Measurements from ENCODE around the gene FER. TPM values are rescaled to one million over a fixed set of nuclear protein-coding genes. Genes with fewer than 3 reads are reported as not detected.

The FER gene
- total RNA-seq, 1 experiment from 2014 or later, result 22.1 TPM

- Histone ChIP-seq H3K27me3 (ENCODE audit: control insufficient read depth, insufficient read depth, low read length) (no peaks in the 10 kb centered on the region), H3K4me1 (ENCODE audit: control insufficient read depth, insufficient read depth, low read length) (no peaks in the 10 kb centered on the region), H3K4me3 (ENCODE audit: low read depth in 2 of 2, low read length in 2 of 2) (no peak overlapping the region), H3K27ac (ENCODE audit: low read length) (no peak overlapping the region), H3K36me3 (ENCODE audit: control insufficient read depth, insufficient read depth, low read length) (no peaks in the 10 kb centered on the region), H3K9me3 (ENCODE audit: control insufficient read depth, insufficient read depth, low read depth, low read length) (no peaks in the 10 kb centered on the region)
- TF ChIP-seq REST (IDR thresholded peaks at IDR 0.05; ENCODE audit: insufficient read depth in 1 of 2, low read depth in 2 of 2, low read length in 1 of 2) (no peak), TCF7L2 (IDR thresholded peaks at IDR 0.05; ENCODE audit: low read depth, low read length) (no peak), POLR2AphosphoS5 (IDR thresholded peaks at IDR 0.05; ENCODE audit: low read depth, low read length) (no peak), SIN3A (IDR thresholded peaks at IDR 0.05; ENCODE audit: borderline replicate concordance, insufficient read depth, low read depth, low read length) (no peak)
- TF ChIP-seq, protein P1, sequence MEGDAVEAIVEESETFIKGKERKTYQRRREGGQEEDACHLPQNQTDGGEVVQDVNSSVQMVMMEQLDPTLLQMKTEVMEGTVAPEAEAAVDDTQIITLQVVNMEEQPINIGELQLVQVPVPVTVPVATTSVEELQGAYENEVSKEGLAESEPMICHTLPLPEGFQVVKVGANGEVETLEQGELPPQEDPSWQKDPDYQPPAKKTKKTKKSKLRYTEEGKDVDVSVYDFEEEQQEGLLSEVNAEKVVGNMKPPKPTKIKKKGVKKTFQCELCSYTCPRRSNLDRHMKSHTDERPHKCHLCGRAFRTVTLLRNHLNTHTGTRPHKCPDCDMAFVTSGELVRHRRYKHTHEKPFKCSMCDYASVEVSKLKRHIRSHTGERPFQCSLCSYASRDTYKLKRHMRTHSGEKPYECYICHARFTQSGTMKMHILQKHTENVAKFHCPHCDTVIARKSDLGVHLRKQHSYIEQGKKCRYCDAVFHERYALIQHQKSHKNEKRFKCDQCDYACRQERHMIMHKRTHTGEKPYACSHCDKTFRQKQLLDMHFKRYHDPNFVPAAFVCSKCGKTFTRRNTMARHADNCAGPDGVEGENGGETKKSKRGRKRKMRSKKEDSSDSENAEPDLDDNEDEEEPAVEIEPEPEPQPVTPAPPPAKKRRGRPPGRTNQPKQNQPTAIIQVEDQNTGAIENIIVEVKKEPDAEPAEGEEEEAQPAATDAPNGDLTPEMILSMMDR (IDR thresholded peaks at IDR 0.05), result no peak
- BruUV-seq (replicated peaks), result no TSS peak
- in situ Hi-C loops (cut with HindIII; ENCODE audit: low pct_unique_long_range_greater_than_20kb, low sequenced_read_pairs) (no loop called here), intact Hi-C loops (cut with micrococcal nuclease; ENCODE audit: unreplicated experiment) (no loop called here)
- ATAC-seq, result no peak
- no peak for DNase-seq (ENCODE audit: low read depth, low spot score)
- ChIA-PET CTCF (no interaction called here), POLR2A (no interaction called here)
Observed at GRCh38 chr5:109062664-109063063, 315.0 kb downstream of the FER start.

DNA sequence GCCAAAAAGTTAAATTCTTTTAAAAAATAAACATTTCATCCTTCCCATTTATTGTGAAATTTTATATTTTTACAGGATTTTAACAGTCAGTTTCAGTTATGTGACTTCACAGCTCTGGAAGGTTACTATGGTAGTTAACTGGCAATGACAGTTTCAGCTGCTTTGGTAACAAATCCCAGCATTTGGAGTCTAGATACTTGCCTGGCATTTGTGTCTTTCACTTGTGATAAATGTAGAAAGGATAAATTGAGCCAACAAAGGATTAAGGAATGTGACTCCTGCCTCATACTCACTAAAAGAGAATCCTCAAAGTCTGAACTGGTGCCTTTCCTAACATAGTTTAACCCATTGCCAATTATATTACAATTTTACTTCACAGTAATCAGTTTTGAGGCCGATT, 315.5 kb downstream of the FER start:
- ATAC-seq (no peak), DNase-seq (ENCODE audit: low read depth, low spot score) (no peak)
- no peaks in the 10 kb centered on the region for H3K4me1 ChIP-seq (ENCODE audit: control insufficient read depth, insufficient read depth, low read length)
- no peak for TF ChIP-seq POLR2AphosphoS5 (IDR thresholded peaks at IDR 0.05; ENCODE audit: low read depth, low read length)
- TF ChIP-seq REST (IDR thresholded peaks at IDR 0.05; ENCODE audit: insufficient read depth in 1 of 2, low read depth in 2 of 2, low read length in 1 of 2), result no peak
- TF ChIP-seq TCF7L2 (IDR thresholded peaks at IDR 0.05; ENCODE audit: low read depth, low read length), result no peak
- TF ChIP-seq, protein P1 (IDR thresholded peaks at IDR 0.05), result no peak
- TF ChIP-seq SIN3A (IDR thresholded peaks at IDR 0.05; ENCODE audit: borderline replicate concordance, insufficient read depth, low read depth, low read length), result no peak
- H3K36me3 ChIP-seq (ENCODE audit: control insufficient read depth, insufficient read depth, low read length), result no peaks in the 10 kb centered on the region
- in situ Hi-C loops (cut with HindIII; ENCODE audit: low pct_unique_long_range_greater_than_20kb, low sequenced_read_pairs) (no loop called here), intact Hi-C loops (cut with micrococcal nuclease; ENCODE audit: unreplicated experiment) (no loop called here)
- POLR2A ChIA-PET, result no interaction called here
- H3K27me3 ChIP-seq (ENCODE audit: control insufficient read depth, insufficient read depth, low read length), result no peaks in the 10 kb centered on the region
- CTCF ChIA-PET, result no interaction called here
- H3K4me3 ChIP-seq (ENCODE audit: low read depth in 2 of 2, low read length in 2 of 2), result no peak overlapping the region
- BruUV-seq (replicated peaks), result no TSS peak
- H3K27ac ChIP-seq (ENCODE audit: low read length), result no peak overlapping the region
- no peaks in the 10 kb centered on the region for H3K9me3 ChIP-seq (ENCODE audit: control insufficient read depth, insufficient read depth, low read depth, low read length)

All from Panc1 (cell line).